Heart right ventricle (tissue), 16 donors: Measurements from ENCODE around the gene MAP3K13. TPM values are rescaled to one million over a fixed set of nuclear protein-coding genes. Genes with fewer than 3 reads are reported as not detected.

Experiments
- ATAC-seq, 8 donors: fragments of 200-7000 bp; cut with Tn5 transposase; one replicate each; pipeline ENCODE4 v1.9.1; 2020; ENCODE audit warnings: mild to moderate bottlenecking in 8 of 8, moderate library complexity in 8 of 8, moderate number of reproducible peaks in 1 of 8
- DNase-seq, 2 donors: peaks; one replicate each; pipeline ENCODE4 v3.0.0-alpha.2; 2020
- H3K27ac ChIP-seq, 10 donors: fragments of 200-600 bp; sonication (generic) in 2 of 10; one replicate each; pipeline versions ENCODE4 v1.5.0 to v1.8.0; 2020 to 2022; ENCODE audit warnings: mild to moderate bottlenecking in 3 of 10
- H3K27me3 ChIP-seq, 7 donors: fragments of 200-600 bp; one replicate each; pipeline ENCODE4 v1.8.0; 2021 to 2022; ENCODE audit warnings: mild to moderate bottlenecking in 2 of 7
- H3K36me3 ChIP-seq, 9 donors: fragments of 200-600 bp; sonication (generic) in 1 of 9; one replicate each; pipeline versions ENCODE4 v1.5.0 to v1.8.0; 2020 to 2022; ENCODE audit warnings: mild to moderate bottlenecking in 2 of 9
- H3K4me1 ChIP-seq, 9 donors: fragments of 200-600 bp; sonication (generic) in 1 of 9; one replicate each; pipeline versions ENCODE4 v1.5.0 to v1.8.0; 2020 to 2022; ENCODE audit warnings: mild to moderate bottlenecking in 4 of 9
- H3K4me3 ChIP-seq, 10 donors: fragments of 200-600 bp; sonication (generic) in 2 of 10; one replicate each; pipeline versions ENCODE4 v1.5.0 to v1.8.0; 2020 to 2022; ENCODE audit warnings: mild to moderate bottlenecking in 7 of 10, moderate library complexity in 2 of 10
- H3K9me3 ChIP-seq, 11 donors: fragments of 200-600 bp in 10 of 11; sonication (generic) in 2 of 11; one replicate each; pipeline versions ENCODE4 v1.5.0 to v1.8.0; 2013 to 2022; ENCODE audit warnings: mild to moderate bottlenecking in 2 of 11, control low read depth in 1 of 11, moderate library complexity in 1 of 11
- WGBS, 2 donors: extraction: QIAGEN DNeasy Blood & Tissue Kit; methylation state at CpG; one replicate each; pipeline ENCODE4 v1.1.7; 2013; ENCODE audit warnings: inconsistent platforms in 1 of 2; 5-methylcytosine and 5-hydroxymethylcytosine counted together
- intact Hi-C, 10 donors: fragments of 100-400 bp; cut with DNase I; formaldehyde crosslinking; loops; one replicate each; pipeline versions ENCODE4 v1.11.1 to v1.14.2; 2022
- polyA plus RNA-seq, 2 donors: library from polyadenylated mRNA; stranded (reverse); fragments of 200-250 nt; gene quantifications; one replicate each; pipeline ENCODE4 v1.2.3, GENCODE V29; 2013
- total RNA-seq, 10 donors: library from RNA; stranded (reverse); fragmentation: NEBNext Ultra II Directional in 3 of 10; extraction: Animal tissue kit (Norgen Biotek cat#: 25700) in 3 of 10; gene quantifications; one replicate each; pipeline versions ENCODE4 v1.2.1 to v1.2.4, GENCODE V29; 2021 to 2023
- TF ChIP-seq, protein P1 (sequence below), 9 donors: fragments of 200-600 bp; sonication (generic) in 2 of 9; IDR thresholded peaks; one replicate each; pipeline versions ENCODE4 v1.5.0 to v1.8.0; 2021 to 2022; ENCODE audit warnings: antibody characterized with exemption in 9 of 9, mild to moderate bottlenecking in 5 of 9, moderate library complexity in 1 of 9
- donor health status: Arrhythmogenic right ventricular cardiomyopathy.
- donor health status: ischemic (EF 13 %, LVEDD 7.1; RV severe dilation, severe dysfunction).
- donor health status: healthy with polysubstance abuse.
- donor health status: DM: no; HTN: yes; CAD: no.
- donor health status: DM: no; HTN: no; CAD: no.
- donor health status: ischemic (EF 25% LVEDD 6.9; RV normal size, moderate dysfunction).
- donor health status: ischemic (EF 25% LVEDD 5.7; RV mildly dilated, moderate dysfunction).
- donor health status: healthy.
- donor health status: DM: yes; HTN: yes; CAD: no.
- donor health status: Ischemic cardiomyopathy.
- donor health status: ischemic (EF 35%, LVEDD 5.7; RV mildly dilated, moderate dysfunction).
- donor health status: nonischemic (EF 11% LVEDD 7.7; RV severe dilation, severe dysfunction).
- donor health status: DM: yes; HTN: yes; CAD: no.
- donor health status: PGD.
- donor health status: ischemic (EF 29% LVEDD 5.4; RV normal size, mild dysfunction).
- donor health status: nonischemic (EF 23%, LVEDD 6.1; RV moderate dilation, normal function).

The MAP3K13 gene
- total and polyA plus RNA-seq, 12 donors, result 7.1 to 14.9 (median 10.5) TPM

DNA sequence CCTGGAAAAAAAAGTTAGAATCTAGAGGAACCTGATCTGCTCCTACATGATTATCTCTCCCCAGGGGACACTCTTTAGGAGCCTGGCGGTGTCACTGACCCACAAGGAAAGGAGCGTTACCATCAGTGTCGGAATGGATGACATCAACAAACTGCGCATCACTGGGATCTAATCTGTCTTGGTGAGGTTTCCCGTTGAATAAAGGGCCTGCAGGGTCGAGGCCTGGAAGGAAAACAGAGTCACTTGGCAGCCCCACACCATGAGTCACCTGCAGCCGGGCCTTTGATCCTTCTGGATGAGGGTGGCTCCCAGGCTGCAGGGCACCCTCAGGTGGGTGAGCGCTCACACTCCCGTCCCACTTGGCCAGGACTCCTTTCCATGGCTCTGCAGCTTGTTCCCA is 164.4 kb downstream of the MAP3K13 start:
- Histone ChIP-seq H3K4me3 (no peak overlapping the region), H3K27me3 (peaks cover 0 to 12% (median 0%) of the 10 kb centered on the region in 7 donors), H3K36me3 (no peaks in the 10 kb centered on the region), H3K27ac (no peak overlapping the region), H3K4me1 (no peaks in the 10 kb centered on the region), H3K9me3 (no peaks in the 10 kb centered on the region)
- intact Hi-C loops, result no loop called here
- WGBS, 2 donors, result 71 to 76% methylated on average over 9 of the region's 9 CpGs
- ATAC-seq (no peak), DNase-seq (no peak)
- TF ChIP-seq, protein P1, sequence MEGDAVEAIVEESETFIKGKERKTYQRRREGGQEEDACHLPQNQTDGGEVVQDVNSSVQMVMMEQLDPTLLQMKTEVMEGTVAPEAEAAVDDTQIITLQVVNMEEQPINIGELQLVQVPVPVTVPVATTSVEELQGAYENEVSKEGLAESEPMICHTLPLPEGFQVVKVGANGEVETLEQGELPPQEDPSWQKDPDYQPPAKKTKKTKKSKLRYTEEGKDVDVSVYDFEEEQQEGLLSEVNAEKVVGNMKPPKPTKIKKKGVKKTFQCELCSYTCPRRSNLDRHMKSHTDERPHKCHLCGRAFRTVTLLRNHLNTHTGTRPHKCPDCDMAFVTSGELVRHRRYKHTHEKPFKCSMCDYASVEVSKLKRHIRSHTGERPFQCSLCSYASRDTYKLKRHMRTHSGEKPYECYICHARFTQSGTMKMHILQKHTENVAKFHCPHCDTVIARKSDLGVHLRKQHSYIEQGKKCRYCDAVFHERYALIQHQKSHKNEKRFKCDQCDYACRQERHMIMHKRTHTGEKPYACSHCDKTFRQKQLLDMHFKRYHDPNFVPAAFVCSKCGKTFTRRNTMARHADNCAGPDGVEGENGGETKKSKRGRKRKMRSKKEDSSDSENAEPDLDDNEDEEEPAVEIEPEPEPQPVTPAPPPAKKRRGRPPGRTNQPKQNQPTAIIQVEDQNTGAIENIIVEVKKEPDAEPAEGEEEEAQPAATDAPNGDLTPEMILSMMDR (IDR thresholded peaks at IDR 0.05), result no peak

DNA sequence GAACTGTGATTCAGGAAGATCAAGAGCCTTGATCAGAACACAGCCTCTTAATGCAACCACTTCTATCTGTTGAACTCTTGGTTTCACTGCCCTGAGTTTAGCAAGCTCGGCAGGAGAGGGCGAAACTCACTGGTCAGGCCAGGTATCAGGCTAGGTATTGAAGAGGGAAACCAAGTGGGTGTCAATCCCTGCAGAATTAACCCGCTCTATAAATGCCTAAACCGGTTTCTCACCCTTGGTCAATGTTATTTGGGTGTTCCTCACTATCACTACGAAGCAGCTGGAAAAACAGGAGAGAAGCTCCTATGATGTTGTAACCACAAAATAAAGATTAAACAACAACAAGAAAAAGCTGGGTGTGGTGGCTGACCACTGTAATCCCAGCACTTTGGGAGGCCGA is 165.6 kb downstream of the MAP3K13 start:
- DNase-seq (no peak), ATAC-seq (no peak)
- Histone ChIP-seq H3K27me3 (peaks cover 0 to 12% (median 0%) of the 10 kb centered on the region in 7 donors), H3K36me3 (no peaks in the 10 kb centered on the region), H3K9me3 (no peaks in the 10 kb centered on the region), H3K27ac (no peak overlapping the region), H3K4me1 (no peaks in the 10 kb centered on the region), H3K4me3 (no peak overlapping the region)
- 91 to 92% methylated on average over 6 of the region's 6 CpGs for WGBS, 2 donors
- TF ChIP-seq, protein P1 (IDR thresholded peaks at IDR 0.05), result no peak
- intact Hi-C loops, result no loop called here

DNA sequence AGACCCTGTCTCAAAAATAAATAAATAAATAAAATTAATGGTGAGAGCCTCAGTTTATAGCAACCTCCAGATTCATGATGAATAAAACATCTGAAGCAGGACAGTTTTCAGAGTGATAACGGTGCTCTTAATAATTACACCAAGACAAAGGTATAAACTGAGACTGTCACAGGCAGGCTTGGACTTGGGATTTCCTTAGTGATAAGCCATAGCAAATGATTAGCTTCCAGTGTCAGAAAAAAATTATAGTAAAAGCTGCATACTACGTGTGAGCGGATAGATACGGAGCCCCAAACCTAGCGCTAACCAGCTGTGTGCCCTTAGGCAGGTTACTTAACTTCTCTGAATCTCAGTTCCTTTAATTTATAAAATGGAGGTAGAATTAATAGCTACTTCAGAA is 167.9 kb downstream of the MAP3K13 start:
- Histone ChIP-seq H3K4me1 (no peaks in the 10 kb centered on the region), H3K36me3 (no peaks in the 10 kb centered on the region), H3K27me3 (peaks cover 0 to 3% (median 0%) of the 10 kb centered on the region in 7 donors), H3K4me3 (no peak overlapping the region), H3K9me3 (no peaks in the 10 kb centered on the region), H3K27ac (no peak overlapping the region)
- no peak for ATAC-seq
- intact Hi-C loops, result no loop called here
- TF ChIP-seq, protein P1 (IDR thresholded peaks at IDR 0.05), result no peak
- DNase-seq, result no peak
- 54 to 58% methylated on average over 5 of the region's 5 CpGs for whole genome bisulfite sequencing, 2 donors

DNA sequence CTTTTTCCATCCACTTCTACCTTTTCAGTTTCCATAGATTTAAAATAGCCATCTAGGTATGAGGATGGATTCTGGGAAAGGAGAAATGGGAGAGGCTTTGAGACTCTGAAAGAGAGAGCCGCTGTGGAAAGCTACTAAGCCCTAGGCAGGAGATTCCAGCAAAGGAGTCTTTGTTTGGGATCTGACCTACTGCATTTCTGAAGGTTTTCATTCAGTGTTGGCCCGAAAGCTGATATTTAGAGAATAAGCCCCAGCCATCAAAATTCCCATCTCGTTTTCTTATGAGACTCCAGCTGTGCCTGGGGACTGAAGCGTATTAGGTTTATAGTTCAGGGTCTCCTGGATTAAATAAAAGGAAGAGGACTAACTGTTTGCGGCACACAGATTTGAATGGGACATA is 170.0 kb downstream of the MAP3K13 start:
- no peak overlapping the region for H3K4me3 ChIP-seq
- intact Hi-C loops, result no loop called here

More for the DNA sequence above, 170.0 kb downstream of the MAP3K13 start:
- no peak for ATAC-seq
- peaks cover 0 to 13% (median 0%) of the 10 kb centered on the region in 9 donors for H3K4me1 ChIP-seq
- no peaks in the 10 kb centered on the region for H3K27me3 ChIP-seq
- TF ChIP-seq, protein P1 (IDR thresholded peaks at IDR 0.05), result no peak
- no peak for DNase-seq
- 60 to 64% methylated on average over 5 of the region's 5 CpGs for WGBS, 2 donors
- no peak overlapping the region for H3K27ac ChIP-seq
- H3K36me3 ChIP-seq, result no peaks in the 10 kb centered on the region
- no peaks in the 10 kb centered on the region for H3K9me3 ChIP-seq
